ENCODE results near the gene CHMP4A. TPM values are rescaled to one million over a fixed set of nuclear protein-coding genes. Genes with fewer than 3 reads are reported as not detected.

The CHMP4A gene
- polyA plus RNA-seq, 1 donor from 2014 or later, result 55.3 TPM

DNA sequence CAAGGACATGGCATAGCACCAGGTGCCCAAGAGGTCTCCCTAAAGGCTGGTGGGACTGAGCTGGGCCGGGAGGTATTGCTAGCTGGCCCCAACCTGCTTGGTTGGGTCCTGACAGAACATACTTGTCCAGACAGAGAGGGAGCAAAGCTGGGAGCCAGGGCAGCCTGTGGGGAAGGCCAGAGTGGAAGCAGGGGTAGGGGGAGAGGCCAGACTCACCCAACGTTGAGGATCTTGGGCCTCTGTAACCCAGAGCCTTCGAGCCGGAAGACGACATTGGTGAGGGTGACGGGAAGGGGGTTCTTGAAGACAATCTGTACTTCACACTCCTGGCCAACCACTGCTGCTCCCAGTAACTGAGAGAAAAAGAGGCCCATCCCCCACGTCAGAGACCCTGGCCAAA lies 40.6 kb upstream of the CHMP4A start:
- Histone ChIP-seq H3K79me2 (replicated peaks; ENCODE audit: insufficient read depth, low read length) (no peaks in the 10 kb centered on the region), H3K27ac (ENCODE audit: low read length) (no peak overlapping the region), H3K4me2 (ENCODE audit: low read length) (no peak overlapping the region), H3K9me2 (ENCODE audit: insufficient read depth, low read length) (no peaks in the 10 kb centered on the region), H3K36me3 (ENCODE audit: insufficient read depth, low read length) (no peaks in the 10 kb centered on the region), H3F3A (ENCODE audit: insufficient read depth, low read length, poor library complexity, severe bottlenecking) (no peaks in the 10 kb centered on the region), H4K20me1 (ENCODE audit: insufficient read depth) (no peaks in the 10 kb centered on the region), H3K9me3 (ENCODE audit: low read length) (no peaks in the 10 kb centered on the region), H3K27me3 (ENCODE audit: insufficient read depth, low read depth, low read length) (no peaks in the 10 kb centered on the region), H3K9ac (ENCODE audit: low read length) (no peak overlapping the region), H2AFZ (ENCODE audit: low read depth, low read length) (no peak overlapping the region), H3K4me3 (ENCODE audit: low read length) (no peak overlapping the region)
- TF ChIP-seq MXI1 (conservative IDR thresholded peaks at IDR 0.05; ENCODE audit: poor library complexity, severe bottlenecking) (no peak), TAF1 (IDR thresholded peaks at IDR 0.05; ENCODE audit: low read depth) (no peak), EZH2 (IDR thresholded peaks at IDR 0.05; ENCODE audit: borderline replicate concordance, insufficient read depth, low read length, poor library complexity, severe bottlenecking) (no peak), EP300 (conservative IDR thresholded peaks at IDR 0.05; ENCODE audit: poor library complexity, severe bottlenecking) (no peak), RAD21 (conservative IDR thresholded peaks at IDR 0.05) (no peak), POLR2AphosphoS5 (IDR thresholded peaks at IDR 0.05) (no peak), SMC3 (conservative IDR thresholded peaks at IDR 0.05; ENCODE audit: poor library complexity) (no peak), CTCF (IDR thresholded peaks at IDR 0.05; ENCODE audit: poor library complexity, severe bottlenecking) (no peak)
- TF ChIP-seq, protein P1, sequence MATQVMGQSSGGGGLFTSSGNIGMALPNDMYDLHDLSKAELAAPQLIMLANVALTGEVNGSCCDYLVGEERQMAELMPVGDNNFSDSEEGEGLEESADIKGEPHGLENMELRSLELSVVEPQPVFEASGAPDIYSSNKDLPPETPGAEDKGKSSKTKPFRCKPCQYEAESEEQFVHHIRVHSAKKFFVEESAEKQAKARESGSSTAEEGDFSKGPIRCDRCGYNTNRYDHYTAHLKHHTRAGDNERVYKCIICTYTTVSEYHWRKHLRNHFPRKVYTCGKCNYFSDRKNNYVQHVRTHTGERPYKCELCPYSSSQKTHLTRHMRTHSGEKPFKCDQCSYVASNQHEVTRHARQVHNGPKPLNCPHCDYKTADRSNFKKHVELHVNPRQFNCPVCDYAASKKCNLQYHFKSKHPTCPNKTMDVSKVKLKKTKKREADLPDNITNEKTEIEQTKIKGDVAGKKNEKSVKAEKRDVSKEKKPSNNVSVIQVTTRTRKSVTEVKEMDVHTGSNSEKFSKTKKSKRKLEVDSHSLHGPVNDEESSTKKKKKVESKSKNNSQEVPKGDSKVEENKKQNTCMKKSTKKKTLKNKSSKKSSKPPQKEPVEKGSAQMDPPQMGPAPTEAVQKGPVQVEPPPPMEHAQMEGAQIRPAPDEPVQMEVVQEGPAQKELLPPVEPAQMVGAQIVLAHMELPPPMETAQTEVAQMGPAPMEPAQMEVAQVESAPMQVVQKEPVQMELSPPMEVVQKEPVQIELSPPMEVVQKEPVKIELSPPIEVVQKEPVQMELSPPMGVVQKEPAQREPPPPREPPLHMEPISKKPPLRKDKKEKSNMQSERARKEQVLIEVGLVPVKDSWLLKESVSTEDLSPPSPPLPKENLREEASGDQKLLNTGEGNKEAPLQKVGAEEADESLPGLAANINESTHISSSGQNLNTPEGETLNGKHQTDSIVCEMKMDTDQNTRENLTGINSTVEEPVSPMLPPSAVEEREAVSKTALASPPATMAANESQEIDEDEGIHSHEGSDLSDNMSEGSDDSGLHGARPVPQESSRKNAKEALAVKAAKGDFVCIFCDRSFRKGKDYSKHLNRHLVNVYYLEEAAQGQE (IDR thresholded peaks at IDR 0.05; ENCODE audit: borderline replicate concordance), result no peak

- no peaks in the 10 kb centered on the region for H3K36me3 ChIP-seq (ENCODE audit: insufficient read depth, low read length)
- no peak overlapping the region for H3K4me2 ChIP-seq (ENCODE audit: low read length)
- H3K27me3 ChIP-seq (ENCODE audit: insufficient read depth, low read depth, low read length), result no peaks in the 10 kb centered on the region
- no peak overlapping the region for H2AFZ ChIP-seq (ENCODE audit: low read depth, low read length)
- TF ChIP-seq MXI1 (conservative IDR thresholded peaks at IDR 0.05; ENCODE audit: poor library complexity, severe bottlenecking), result no peak
- no peak for TF ChIP-seq SMC3 (conservative IDR thresholded peaks at IDR 0.05; ENCODE audit: poor library complexity)
- no peak for TF ChIP-seq CTCF (IDR thresholded peaks at IDR 0.05; ENCODE audit: poor library complexity, severe bottlenecking)
- TF ChIP-seq, protein P1 (IDR thresholded peaks at IDR 0.05; ENCODE audit: borderline replicate concordance), result no peak
- TF ChIP-seq RAD21 (conservative IDR thresholded peaks at IDR 0.05), result no peak
- TF ChIP-seq POLR2AphosphoS5 (IDR thresholded peaks at IDR 0.05), result no peak
- TF ChIP-seq TAF1 (IDR thresholded peaks at IDR 0.05; ENCODE audit: low read depth), result no peak
- TF ChIP-seq EZH2 (IDR thresholded peaks at IDR 0.05; ENCODE audit: borderline replicate concordance, insufficient read depth, low read length, poor library complexity, severe bottlenecking), result no peak
- TF ChIP-seq EP300 (conservative IDR thresholded peaks at IDR 0.05; ENCODE audit: poor library complexity, severe bottlenecking), result no peak
- H3K9me3 ChIP-seq (ENCODE audit: low read length), result no peaks in the 10 kb centered on the region
- H3K27ac ChIP-seq (ENCODE audit: low read length), result no peak overlapping the region
- no peak overlapping the region for H3K9ac ChIP-seq (ENCODE audit: low read length)
- H3K4me3 ChIP-seq (ENCODE audit: low read length), result no peak overlapping the region
- H3F3A ChIP-seq (ENCODE audit: insufficient read depth, low read length, poor library complexity, severe bottlenecking), result no peaks in the 10 kb centered on the region
- no peaks in the 10 kb centered on the region for H3K79me2 ChIP-seq (replicated peaks; ENCODE audit: insufficient read depth, low read length)
- H4K20me1 ChIP-seq (ENCODE audit: insufficient read depth), result no peaks in the 10 kb centered on the region
- H3K9me2 ChIP-seq (ENCODE audit: insufficient read depth, low read length), result no peaks in the 10 kb centered on the region
Measured at GRCh38 chr14:24252289-24253124, 39.2 kb upstream of the CHMP4A start.

Data from neural cell (in vitro differentiated cells).